K562 (cell line): Measurements from ENCODE around the gene PCDHGA5. TPM values are rescaled to one million over a fixed set of nuclear protein-coding genes. Genes with fewer than 3 reads are reported as not detected.
A peak's percentile ranks its signal among the peaks of the same experiment; 100 is the strongest.

ENCODE experiments used
- ATAC-seq: fragments of 200-7000 bp; cut with Tn5 transposase; 3 replicates; pipeline ENCODE4 v1.9.1; 2020; ENCODE audit warnings: moderate library complexity
- BruUV-seq: library from RNA; stranded (reverse); fragments of 400-500 nt; replicated peaks from 2 replicates; lab custom pipeline; 2021; lab: Mats Ljungman, UMichigan
- CTCF ChIA-PET: fragments of 300-600 bp; formaldehyde crosslinking; extraction: SDS; loops from one replicate; lab custom pipeline; 2021; ENCODE audit warnings: low intra/inter-chr PET ratio; lab: Yijun Ruan, JAX
- POLR2A ChIA-PET: fragments of 300-600, 350-650 bp; sonication (Branson Sonifier 250); formaldehyde crosslinking; extraction: SDS; loops from one replicate; lab custom pipeline; 2021; ENCODE audit warnings: antibody characterized with exemption, inconsistent platforms; lab: Yijun Ruan, JAX
- DNase-seq, 4 experiments: peaks; one replicate each; pipeline versions ENCODE4 v3.0.0 to v3.0.0-alpha.2; 2011 to 2018; ENCODE audit warnings: low spot score in 3 of 4, mixed read lengths in 3 of 4; ENCODE audit errors: extremely low read depth in 1 of 4
- FAIRE-seq: peaks from 2 replicates; lab custom pipeline; 2011; peaks lifted over from hg19 to GRCh38; lab: Jason Lieb, UNC
- H2AFZ ChIP-seq: 2 replicates; pipeline ENCODE4 v1.6.0; 2011; ENCODE audit warnings: low read depth, low read length, control low read depth, inconsistent platforms
- H3K27ac ChIP-seq: fragments of 200-600 bp; 3 replicates; pipeline ENCODE4 v1.8.0; 2011; ENCODE audit warnings: low read depth, mild to moderate bottlenecking, control low read depth, inconsistent platforms, low read length, moderate library complexity, mixed read lengths; ENCODE audit errors: extremely low read depth
- H3K27me3 ChIP-seq, 2 experiments: fragments of 300-600 bp in 1 of 2; 2 replicates in 1 of 2; 3 replicates in 1 of 2; pipeline versions ENCODE4 v1.6.0 to v1.8.0; 2011; ENCODE audit warnings: inconsistent platforms in 2 of 2, low read length in 2 of 2, mild to moderate bottlenecking in 1 of 2, mixed read lengths in 1 of 2, moderate library complexity in 1 of 2; ENCODE audit not compliant: control insufficient read depth in 2 of 2, insufficient read depth in 2 of 2
- H3K36me3 ChIP-seq: fragments of 300-600 bp; 3 replicates; pipeline ENCODE4 v1.8.0; 2011; ENCODE audit warnings: mild to moderate bottlenecking, low read length, inconsistent platforms; ENCODE audit not compliant: control insufficient read depth, insufficient read depth
- H3K4me1 ChIP-seq, 2 experiments: fragments of 200-600 bp in 1 of 2; replicated peaks in 1 of 2; 2 replicates in 1 of 2; 3 replicates in 1 of 2; pipeline versions ENCODE4 v1.5.1 to v1.8.0; 2011; ENCODE audit warnings: inconsistent platforms in 2 of 2, low read length in 2 of 2, mild to moderate bottlenecking in 1 of 2, mixed read lengths in 1 of 2, moderate library complexity in 1 of 2; ENCODE audit not compliant: control insufficient read depth in 2 of 2, insufficient read depth in 2 of 2
- H3K4me2 ChIP-seq: 2 replicates; pipeline ENCODE4 v1.6.1; 2011; ENCODE audit warnings: low read length, control low read depth, inconsistent platforms, mixed read lengths; ENCODE audit not compliant: insufficient read depth
- H3K4me3 ChIP-seq: fragments of 200-600 bp; sonication (generic), shearing (Covaris generic); 2 replicates; pipeline ENCODE4 v1.5.1; 2016; ENCODE audit warnings: control low read depth, inconsistent platforms
- H3K79me2 ChIP-seq: fragments of 200-600 bp; 3 replicates; pipeline ENCODE4 v1.8.0; 2011; ENCODE audit warnings: low read length, inconsistent platforms; ENCODE audit not compliant: control insufficient read depth, insufficient read depth
- H3K9ac ChIP-seq, 2 experiments: 2 replicates each; pipeline versions ENCODE4 v1.6.0 to v1.6.1; 2011; ENCODE audit warnings: low read depth in 2 of 2, low read length in 2 of 2, control low read depth in 1 of 2, inconsistent platforms in 1 of 2, mild to moderate bottlenecking in 1 of 2, mixed read lengths in 1 of 2; ENCODE audit not compliant: insufficient read depth in 1 of 2
- H3K9me1 ChIP-seq: one replicate; pipeline ENCODE4 v1.6.0; 2011; ENCODE audit warnings: inconsistent platforms, mild to moderate bottlenecking, low read length, moderate library complexity; ENCODE audit not compliant: control insufficient read depth, insufficient read depth
- H3K9me3 ChIP-seq: replicated peaks from 2 replicates; pipeline ENCODE4 v1.5.1; 2011; ENCODE audit warnings: low read depth, low read length, inconsistent platforms; ENCODE audit not compliant: control insufficient read depth, insufficient read depth
- H4K20me1 ChIP-seq: replicated peaks from 2 replicates; pipeline ENCODE4 v1.6.1; 2011; ENCODE audit warnings: low read length, inconsistent platforms, mixed read lengths; ENCODE audit not compliant: control insufficient read depth, insufficient read depth
- CBX3 ChIP-seq, 2 experiments: IDR thresholded peaks; 1 replicate in 1 of 2; 2 replicates in 1 of 2; pipeline ENCODE4 v1.6.1; 2012; ENCODE audit warnings: inconsistent platforms in 2 of 2, low read length in 2 of 2, borderline replicate concordance in 1 of 2, control low read depth in 1 of 2
- L3MBTL2 ChIP-seq: fragments of 450-650 bp; IDR thresholded peaks from 2 replicates; pipeline ENCODE4 v1.6.1; 2016; ENCODE audit warnings: mild to moderate bottlenecking, moderate library complexity
- WGBS: fragments of 100-300 bp; shearing (Covaris generic); methylation state at CpG from one replicate; pipeline ENCODE4 v1.1.6; 2016; ENCODE audit warnings: low coverage, mixed read lengths; ENCODE audit not compliant: insufficient coverage; ENCODE audit errors: missing lambda C conversion rate; 5-methylcytosine and 5-hydroxymethylcytosine counted together
- in situ Hi-C: fragments of 300-500 bp; cut with MboI; formaldehyde crosslinking; loops from 4 replicates; pipeline ENCODE4 v1.15.0; 2018; ENCODE audit warnings: inconsistent platforms, mixed read lengths
- intact Hi-C: fragments of 100-400 bp; cut with micrococcal nuclease; formaldehyde crosslinking; loops from 2 replicates; pipeline ENCODE4 v1.14.2; 2022
- polyA plus RNA-seq, 8 experiments: library from polyadenylated mRNA; depleted of rRNA in 4 of 8; stranded (reverse) in 5 of 8; unstranded in 3 of 8; fragments of >200 nt; fragmentation: Nextera tagmentation in 2 of 8; fragmentation: Illumina TruSeq in 1 of 8; extraction: Ambion mirVana in 2 of 8; extraction: Trizol in 1 of 8; gene quantifications; 2 replicates each; pipeline versions ENCODE4 v1.2.1 to v1.2.3, GENCODE V29; 2011 to 2014; ENCODE audit warnings: inconsistent platforms in 1 of 8, missing spikeins in 1 of 8
- total RNA-seq, 7 experiments: library from RNA; depleted of rRNA in 6 of 7; stranded (reverse); fragments of >200 nt in 6 of 7; fragmentation: Illumina TruSeq in 2 of 7; extraction: Trizol in 2 of 7; gene quantifications; 2 replicates each; pipeline versions ENCODE4 v1.2.1 to v1.2.3, GENCODE V29; 2011 to 2021; ENCODE audit warnings: low replicate concordance in 1 of 7
- TF ChIP-seq, protein P1 (sequence below): fragments of 250-450 bp; sonication (Bioruptor Pico); IDR thresholded peaks from 2 replicates; pipeline ENCODE4 v1.8.0; 2022; ENCODE audit warnings: inconsistent platforms
- TF ChIP-seq, protein P2 (sequence below), 2 experiments: fragments of 450-650 bp; formaldehyde crosslinking in 1 of 2; IDR thresholded peaks; 2 replicates each; pipeline versions ENCODE4 v1.4.0 to v1.6.1; 2014 to 2020; ENCODE audit warnings: mild to moderate bottlenecking in 2 of 2, borderline replicate concordance in 1 of 2, low read depth in 1 of 2

Gene PCDHGA5
- total and polyA plus RNA-seq, 9 of the 15 experiments (the other 6 are each of a cell fraction or from before 2014, with no cell fraction given): 0.01 to 0.18 (median 0.12) TPM; not detected in 1

DNA sequence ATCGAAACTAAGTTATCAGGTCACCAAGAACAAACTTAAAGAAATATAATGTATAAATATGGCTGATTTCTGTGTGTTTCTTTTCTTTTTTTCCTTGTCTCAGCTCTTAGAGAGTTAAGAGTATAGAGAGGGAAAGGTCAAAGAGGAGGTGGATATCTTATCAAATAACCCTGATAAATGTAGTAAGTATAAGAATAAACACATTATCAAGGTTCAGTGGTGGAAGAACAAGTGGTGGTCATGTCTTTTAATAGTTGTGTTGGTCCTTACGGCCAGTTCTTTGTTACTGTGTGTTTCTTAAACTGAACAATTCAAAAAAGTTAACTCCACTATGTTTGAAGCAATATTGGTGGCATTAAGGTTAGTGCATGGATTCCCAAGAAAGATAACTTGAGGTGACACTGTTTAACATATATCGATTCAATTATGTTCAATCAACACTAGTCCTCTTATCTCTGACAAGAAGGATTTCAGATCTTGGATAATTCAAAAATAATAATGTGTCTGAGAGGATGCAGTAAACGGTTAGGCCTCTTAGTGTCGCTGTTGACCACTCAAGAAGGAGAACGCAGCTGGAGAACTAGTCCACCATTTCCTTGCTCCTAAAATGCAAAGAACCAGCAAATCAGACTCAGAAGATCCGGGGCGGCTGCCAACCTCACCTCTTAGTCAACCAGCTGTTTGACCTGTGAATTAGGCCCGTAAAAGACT is 20.6 kb upstream of the PCDHGA5 start, which contains the start of gene PCDHGA3 (continued):
- TF ChIP-seq L3MBTL2: 0 out of 2 replicates have a peak, but pooled peaks have one; percentile 10
- 0 out of 3 replicates have a peak, but pooled peaks of 1 of the 2 experiments have one; percentile 24 for TF ChIP-seq CBX3 (IDR thresholded peaks at IDR 0.05; ENCODE audit: borderline replicate concordance in 1 of 2, low read length in 2 of 2)

DNA sequence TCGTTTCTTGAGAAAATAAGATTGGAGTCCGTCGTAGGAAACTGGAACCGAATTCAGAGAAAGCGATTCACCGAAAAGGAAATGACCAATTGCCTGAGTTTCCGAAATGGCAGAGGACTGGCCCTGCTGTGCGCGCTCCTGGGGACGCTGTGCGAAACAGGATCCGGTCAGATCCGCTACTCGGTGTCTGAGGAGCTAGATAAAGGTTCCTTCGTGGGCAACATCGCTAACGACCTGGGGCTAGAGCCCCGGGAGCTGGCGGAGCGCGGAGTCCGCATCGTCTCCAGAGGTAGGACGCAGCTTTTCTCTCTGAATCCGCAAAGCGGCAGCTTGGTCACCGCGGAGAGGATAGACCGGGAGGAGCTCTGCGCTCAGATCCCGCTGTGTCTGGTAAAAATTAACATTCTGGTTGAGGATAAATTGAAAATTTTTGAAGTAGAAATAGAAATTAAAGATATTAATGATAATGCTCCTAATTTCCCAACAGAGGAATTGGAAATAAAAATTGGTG is 20.0 kb upstream of the PCDHGA5 start:
- ChIA-PET CTCF (interaction anchor here (0.7 to 2.0 kb wide), 3 partner anchors 21 to 214 kb away, joined by 3 to 4 read pairs (median 4); no protein-coding TSS in a partner anchor), POLR2A (interaction anchor here (1.1 kb wide), 1 partner anchor 220 kb away, joined by 4 read pairs; no protein-coding TSS in a partner anchor)
- H3K4me2 ChIP-seq: peak overlapping the region; percentile 72
- intact Hi-C loops: loop anchor here (5.0 kb wide), 1 partner anchor 168 kb away; no protein-coding TSS in a partner anchor
- 23% methylated on average over 30 of the region's 31 CpGs for WGBS
- H3K27me3 ChIP-seq: peaks cover 9 to 22% of the 10 kb centered on the region in 2 experiments
- ATAC-seq (peak; percentile 73), DNase-seq (peak in 1 of 4 experiments; percentile 20), FAIRE-seq (no peak)
- no peaks in the 10 kb centered on the region for H3K36me3 ChIP-seq
- H4K20me1 ChIP-seq: no peaks in the 10 kb centered on the region
- H3K4me1 ChIP-seq: peaks cover 0 to 7% of the 10 kb centered on the region in 2 experiments; a peak in 2 of 5 replicates
- H3K9me1 ChIP-seq: no peaks in the 10 kb centered on the region
- no peak overlapping the region for H3K27ac ChIP-seq
- no peaks in the 10 kb centered on the region for H3K79me2 ChIP-seq
- peak overlapping the region; percentile 89 for H2AFZ ChIP-seq
- BruUV-seq: TSS peak; percentile 42
- no peaks in the 10 kb centered on the region for H3K9me3 ChIP-seq
- H3K4me3 ChIP-seq: peak overlapping the region; percentile 40
- in situ Hi-C loops: no loop called here
- peak overlapping the region; percentile 37 to 39 for H3K9ac ChIP-seq
- TF ChIP-seq, protein P1, sequence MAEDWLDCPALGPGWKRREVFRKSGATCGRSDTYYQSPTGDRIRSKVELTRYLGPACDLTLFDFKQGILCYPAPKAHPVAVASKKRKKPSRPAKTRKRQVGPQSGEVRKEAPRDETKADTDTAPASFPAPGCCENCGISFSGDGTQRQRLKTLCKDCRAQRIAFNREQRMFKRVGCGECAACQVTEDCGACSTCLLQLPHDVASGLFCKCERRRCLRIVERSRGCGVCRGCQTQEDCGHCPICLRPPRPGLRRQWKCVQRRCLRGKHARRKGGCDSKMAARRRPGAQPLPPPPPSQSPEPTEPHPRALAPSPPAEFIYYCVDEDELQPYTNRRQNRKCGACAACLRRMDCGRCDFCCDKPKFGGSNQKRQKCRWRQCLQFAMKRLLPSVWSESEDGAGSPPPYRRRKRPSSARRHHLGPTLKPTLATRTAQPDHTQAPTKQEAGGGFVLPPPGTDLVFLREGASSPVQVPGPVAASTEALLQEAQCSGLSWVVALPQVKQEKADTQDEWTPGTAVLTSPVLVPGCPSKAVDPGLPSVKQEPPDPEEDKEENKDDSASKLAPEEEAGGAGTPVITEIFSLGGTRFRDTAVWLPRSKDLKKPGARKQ (CRISPR knock-in tag): peak; percentile 88; the same call in 1 of the 2 replicates
- TF ChIP-seq, protein P2, sequence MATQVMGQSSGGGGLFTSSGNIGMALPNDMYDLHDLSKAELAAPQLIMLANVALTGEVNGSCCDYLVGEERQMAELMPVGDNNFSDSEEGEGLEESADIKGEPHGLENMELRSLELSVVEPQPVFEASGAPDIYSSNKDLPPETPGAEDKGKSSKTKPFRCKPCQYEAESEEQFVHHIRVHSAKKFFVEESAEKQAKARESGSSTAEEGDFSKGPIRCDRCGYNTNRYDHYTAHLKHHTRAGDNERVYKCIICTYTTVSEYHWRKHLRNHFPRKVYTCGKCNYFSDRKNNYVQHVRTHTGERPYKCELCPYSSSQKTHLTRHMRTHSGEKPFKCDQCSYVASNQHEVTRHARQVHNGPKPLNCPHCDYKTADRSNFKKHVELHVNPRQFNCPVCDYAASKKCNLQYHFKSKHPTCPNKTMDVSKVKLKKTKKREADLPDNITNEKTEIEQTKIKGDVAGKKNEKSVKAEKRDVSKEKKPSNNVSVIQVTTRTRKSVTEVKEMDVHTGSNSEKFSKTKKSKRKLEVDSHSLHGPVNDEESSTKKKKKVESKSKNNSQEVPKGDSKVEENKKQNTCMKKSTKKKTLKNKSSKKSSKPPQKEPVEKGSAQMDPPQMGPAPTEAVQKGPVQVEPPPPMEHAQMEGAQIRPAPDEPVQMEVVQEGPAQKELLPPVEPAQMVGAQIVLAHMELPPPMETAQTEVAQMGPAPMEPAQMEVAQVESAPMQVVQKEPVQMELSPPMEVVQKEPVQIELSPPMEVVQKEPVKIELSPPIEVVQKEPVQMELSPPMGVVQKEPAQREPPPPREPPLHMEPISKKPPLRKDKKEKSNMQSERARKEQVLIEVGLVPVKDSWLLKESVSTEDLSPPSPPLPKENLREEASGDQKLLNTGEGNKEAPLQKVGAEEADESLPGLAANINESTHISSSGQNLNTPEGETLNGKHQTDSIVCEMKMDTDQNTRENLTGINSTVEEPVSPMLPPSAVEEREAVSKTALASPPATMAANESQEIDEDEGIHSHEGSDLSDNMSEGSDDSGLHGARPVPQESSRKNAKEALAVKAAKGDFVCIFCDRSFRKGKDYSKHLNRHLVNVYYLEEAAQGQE (IDR thresholded peaks at IDR 0.05; ENCODE audit: borderline replicate concordance): 0 out of 2 replicates have a peak, but pooled peaks have one; percentile 2
- TF ChIP-seq, protein P2 (CRISPR knock-in tag; IDR thresholded peaks at IDR 0.05; ENCODE audit: low read depth): no peak
